HepG2 (cell line): ENCODE data around the gene ZNF500. TPM values are rescaled to one million over a fixed set of nuclear protein-coding genes. Genes with fewer than 3 reads are reported as not detected.

Experiments
- ARID2 ChIP-seq: sonication (generic); formaldehyde crosslinking; IDR thresholded peaks from 2 replicates; pipeline ENCODE4 v1.8.1; 2022; ENCODE audit warnings: mild to moderate bottlenecking, missing genetic modification reagents, borderline replicate concordance
- CBX1 ChIP-seq: IDR thresholded peaks from one replicate; pipeline ENCODE4 v1.6.1; 2016; ENCODE audit warnings: antibody characterized with exemption, low read depth
- KAT2B ChIP-seq: fragments of 150-350 bp; IDR thresholded peaks from 2 replicates; pipeline ENCODE4 v1.6.1; 2014; ENCODE audit warnings: low read depth, low read length, borderline replicate concordance
- MAFG ChIP-seq: sonication (generic); formaldehyde crosslinking; IDR thresholded peaks from 2 replicates; pipeline ENCODE4 v1.5.1; 2020; ENCODE audit warnings: mild to moderate bottlenecking, missing genetic modification reagents
- MXI1 ChIP-seq: IDR thresholded peaks from 3 replicates; pipeline ENCODE4 v1.6.1; 2012; ENCODE audit warnings: low read depth, low read length, inconsistent platforms, borderline replicate concordance
- MYC ChIP-seq: sonication (generic); formaldehyde crosslinking; IDR thresholded peaks from 2 replicates; pipeline ENCODE4 v1.9.0; 2021; ENCODE audit warnings: missing genetic modification reagents, borderline replicate concordance
- RAD51 ChIP-seq: fragments of 450-650 bp; IDR thresholded peaks from 2 replicates; pipeline ENCODE4 v1.6.1; 2016; ENCODE audit warnings: borderline replicate concordance
- RFX3 ChIP-seq: IDR thresholded peaks from 2 replicates; pipeline ENCODE4 v1.6.1; 2016; ENCODE audit warnings: missing biosample characterization, missing genetic modification reagents
- ZBTB20 ChIP-seq: sonication (generic); formaldehyde crosslinking; IDR thresholded peaks from 2 replicates; pipeline ENCODE4 v1.8.1; 2023; ENCODE audit warnings: missing genetic modification reagents, low read depth, mild to moderate bottlenecking, borderline replicate concordance
- ZBTB40 ChIP-seq, 2 experiments: fragments of 450-650 bp in 1 of 2; sonication (generic) in 1 of 2; formaldehyde crosslinking in 1 of 2; IDR thresholded peaks; 2 replicates each; pipeline versions ENCODE4 v1.6.1 to v1.8.0; 2016 to 2022; ENCODE audit warnings: antibody characterized with exemption in 1 of 2, mild to moderate bottlenecking in 1 of 2, missing genetic modification reagents in 1 of 2
- ZKSCAN5 ChIP-seq: sonication (generic); formaldehyde crosslinking; IDR thresholded peaks from 2 replicates; pipeline ENCODE4 v1.5.1; 2020; ENCODE audit warnings: mild to moderate bottlenecking, missing genetic modification reagents
- ZKSCAN8 ChIP-seq: IDR thresholded peaks from 2 replicates; pipeline ENCODE4 v1.6.1; 2016; ENCODE audit warnings: borderline replicate concordance, missing genetic modification reagents, missing compliant biosample characterization
- ZNF12 ChIP-seq: sonication (generic); formaldehyde crosslinking; IDR thresholded peaks from 2 replicates; pipeline ENCODE4 v1.5.0; 2020; ENCODE audit warnings: missing genetic modification reagents
- ZNF263 ChIP-seq: sonication (generic); formaldehyde crosslinking; IDR thresholded peaks from 2 replicates; pipeline ENCODE4 v1.4.0; 2020; ENCODE audit warnings: missing genetic modification reagents
- ZNF33A ChIP-seq: sonication (generic); formaldehyde crosslinking; IDR thresholded peaks from 2 replicates; pipeline ENCODE4 v1.5.1; 2020; ENCODE audit warnings: missing genetic modification reagents, mild to moderate bottlenecking, moderate library complexity, borderline replicate concordance
- ZNF570 ChIP-seq: sonication (generic); formaldehyde crosslinking; IDR thresholded peaks from 2 replicates; pipeline ENCODE4 v1.4.0; 2020; ENCODE audit warnings: mild to moderate bottlenecking, missing genetic modification reagents, borderline replicate concordance
- ZNF652 ChIP-seq: IDR thresholded peaks from 2 replicates; pipeline ENCODE4 v1.6.1; 2016; ENCODE audit warnings: low read depth, borderline replicate concordance
- ZNF704 ChIP-seq: sonication (generic); formaldehyde crosslinking; IDR thresholded peaks from 2 replicates; pipeline ENCODE4 v1.8.1; 2023; ENCODE audit warnings: mild to moderate bottlenecking, inconsistent platforms, moderate library complexity, missing genetic modification reagents, borderline replicate concordance
- ZNF768 ChIP-seq: sonication (generic); formaldehyde crosslinking; IDR thresholded peaks from 2 replicates; pipeline ENCODE4 v1.4.0; 2020; ENCODE audit warnings: missing genetic modification reagents
- ZNF790 ChIP-seq: sonication (generic); formaldehyde crosslinking; IDR thresholded peaks from 2 replicates; pipeline ENCODE4 v1.8.0; 2022; ENCODE audit warnings: missing genetic modification reagents, mild to moderate bottlenecking, borderline replicate concordance
- ZSCAN20 ChIP-seq: sonication (generic); formaldehyde crosslinking; IDR thresholded peaks from 2 replicates; pipeline ENCODE4 v1.4.0; 2020; ENCODE audit warnings: missing genetic modification reagents, mild to moderate bottlenecking, borderline replicate concordance
- polyA plus RNA-seq, 8 experiments: library from polyadenylated mRNA; depleted of rRNA in 3 of 8; stranded (reverse) in 7 of 8; unstranded in 1 of 8; fragments of >200 nt; fragmentation: Illumina TruSeq in 4 of 8; extraction: Trizol in 4 of 8; gene quantifications; 2 replicates each; pipeline versions ENCODE4 v1.2.1 to v1.2.3, GENCODE V29; 2011 to 2016; ENCODE audit warnings: low read depth in 4 of 8, missing spikeins in 1 of 8, mixed read lengths in 1 of 8; ENCODE audit not compliant: insufficient read depth in 1 of 8
- total RNA-seq, 5 experiments: library from RNA; depleted of rRNA; stranded (reverse); fragments of >200 nt; fragmentation: Illumina TruSeq; extraction: Trizol; gene quantifications; 2 replicates each; pipeline ENCODE4 v1.2.3, GENCODE V29; 2016; ENCODE audit warnings: low read depth in 1 of 5

Gene ZNF500
- total and polyA plus RNA-seq, 2 of the 13 experiments (the other 11 are each of a cell fraction or from before 2014, with no cell fraction given): 6.1 to 12.2 TPM

- TF ChIP-seq ZNF704 (CRISPR knock-in tag): no peak
- TF ChIP-seq MAFG (CRISPR knock-in tag): no peak
- TF ChIP-seq RAD51: no peak
- TF ChIP-seq ZNF570 (CRISPR knock-in tag): no peak
- no peak for TF ChIP-seq ZNF33A (CRISPR knock-in tag)
- TF ChIP-seq ZBTB20 (CRISPR knock-in tag): no peak
- TF ChIP-seq ZNF768 (CRISPR knock-in tag): no peak
- TF ChIP-seq ARID2: no peak
- no peak for TF ChIP-seq ZNF790 (CRISPR knock-in tag)
- no peak for TF ChIP-seq ZBTB40 (IDR thresholded peaks at IDR 0.05)
- no peak for TF ChIP-seq ZBTB40 (CRISPR knock-in tag; IDR thresholded peaks at IDR 0.05)
- TF ChIP-seq ZNF652 (CRISPR knock-in tag): no peak
- TF ChIP-seq KAT2B: no peak
- no peak for TF ChIP-seq RFX3
- TF ChIP-seq ZKSCAN5 (CRISPR knock-in tag): no peak
- TF ChIP-seq ZNF12 (CRISPR knock-in tag): no peak
- no peak for TF ChIP-seq ZKSCAN8 (CRISPR knock-in tag)
- TF ChIP-seq ZSCAN20 (CRISPR knock-in tag): no peak
- TF ChIP-seq MYC (CRISPR knock-in tag): peak; percentile 50; the same call in 1 of the 2 replicates
- peak; percentile 74 for TF ChIP-seq ZNF263 (CRISPR knock-in tag)
- peak; percentile 63 for TF ChIP-seq CBX1
- TF ChIP-seq MXI1: no peak; the same call in 2 of the 3 replicates
Measured at GRCh38 chr16:4800290-4801041, 33.5 kb upstream of the ZNF500 start (continued).
